Jurkat, Clone E6-1 (cell line): ENCODE measurements around the gene KDM4C.

Source experiments
- DNase-seq: peaks from one replicate; pipeline ENCODE4 v3.0.0-alpha.2; 2011; ENCODE audit warnings: low read depth, low spot score
- H3K4me3 ChIP-seq: 2 replicates; pipeline ENCODE4 v1.5.1; 2011; ENCODE audit warnings: mild to moderate bottlenecking, low read length, control low read depth, moderate library complexity

Gene KDM4C

DNA sequence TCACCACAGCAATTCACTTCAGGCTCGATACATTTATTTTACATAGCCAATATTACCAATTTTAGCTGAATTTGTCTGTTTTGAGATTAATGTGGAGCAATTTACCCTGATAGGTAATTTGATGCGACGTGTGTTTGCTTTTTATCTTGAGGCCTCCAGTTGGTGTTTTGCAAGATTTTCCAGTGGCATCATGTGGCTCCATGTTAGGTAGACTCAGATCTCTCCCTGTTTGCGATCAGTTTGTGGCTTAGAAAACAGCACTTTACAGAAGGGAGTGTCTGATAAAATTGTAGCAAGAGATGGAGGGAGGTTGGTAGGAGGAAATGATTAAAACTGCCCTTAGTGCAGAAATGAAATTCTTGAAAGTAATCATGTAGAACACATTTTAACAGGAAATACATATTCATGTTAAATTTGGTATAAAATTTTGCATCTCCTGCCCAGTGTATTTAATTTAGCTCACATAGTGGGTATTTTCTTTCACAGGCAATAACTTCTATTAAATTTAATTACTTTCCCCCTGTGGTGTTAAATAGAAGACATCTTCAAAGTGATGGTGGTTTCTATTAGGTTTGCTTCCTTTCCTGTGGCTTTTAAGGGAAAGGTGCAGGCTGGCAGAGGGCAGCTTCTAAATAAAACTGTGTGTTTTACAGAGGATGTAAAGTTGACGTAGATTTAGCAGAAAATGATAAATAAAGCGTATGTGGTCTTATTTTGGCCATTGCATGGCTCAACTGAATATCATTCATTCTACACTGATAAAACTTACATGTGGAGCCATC, 135.8 kb downstream of the KDM4C start:
- no peak for DNase-seq
- no peak overlapping the region for H3K4me3 ChIP-seq

DNA sequence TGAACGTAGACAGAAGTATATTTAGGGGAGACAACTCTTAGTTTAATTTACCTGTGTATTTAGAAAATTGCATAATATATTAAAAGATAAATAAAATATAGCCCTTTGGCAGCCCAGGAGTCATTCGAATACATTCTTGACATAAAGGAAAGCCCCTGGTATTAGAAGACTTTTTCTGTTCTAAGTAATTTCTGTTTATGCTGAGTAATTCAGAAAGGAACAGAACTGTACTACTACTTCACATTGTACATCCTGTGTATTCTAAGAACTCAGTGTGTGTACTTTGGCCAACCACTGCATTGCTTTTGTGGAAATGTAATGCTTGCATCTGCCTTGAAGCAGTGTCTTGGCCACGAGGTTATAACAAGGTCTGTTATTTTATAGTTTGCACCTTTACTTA, 136.4 kb downstream of the KDM4C start:
- DNase-seq = no peak
- no peak overlapping the region for H3K4me3 ChIP-seq

DNA sequence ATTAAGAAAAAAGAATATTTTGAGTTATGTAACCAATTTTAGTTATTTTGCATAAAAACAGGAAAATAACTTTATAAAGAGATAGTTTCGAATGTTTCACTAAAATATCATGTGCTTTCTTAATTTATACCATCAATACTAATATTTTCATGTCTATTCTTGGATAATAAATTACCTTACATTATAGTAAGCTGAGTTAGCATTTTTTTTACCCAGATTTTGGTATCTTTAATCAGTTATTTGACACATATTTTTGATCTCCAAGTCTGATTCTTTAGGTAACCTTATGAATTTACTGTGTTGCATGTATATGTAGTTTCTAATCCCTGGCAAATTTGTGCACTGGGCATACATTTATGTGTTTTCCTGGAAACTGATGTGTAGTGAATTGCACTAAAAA, 138.0 kb downstream of the KDM4C start:
- no peak overlapping the region for H3K4me3 ChIP-seq
- no peak for DNase-seq

DNA sequence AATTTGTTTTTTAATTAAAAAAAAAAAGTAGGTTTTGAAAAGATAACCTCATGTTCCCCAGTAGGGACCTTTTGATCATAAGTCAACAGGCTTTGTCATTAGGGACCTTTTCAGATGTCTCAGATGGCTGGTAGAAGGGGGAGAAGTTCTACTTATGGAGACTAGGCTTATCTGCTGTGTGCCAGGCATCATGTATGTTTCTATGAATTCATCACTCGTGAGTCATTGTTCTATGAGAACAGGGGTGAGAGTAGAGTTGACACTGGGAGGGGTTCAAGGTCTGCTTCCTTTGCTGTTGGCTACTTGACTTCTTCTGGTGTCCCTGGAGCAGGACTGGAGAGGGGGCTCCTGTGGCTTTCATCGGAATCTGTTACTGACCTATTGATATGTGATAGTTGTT, 138.8 kb downstream of the KDM4C start:
- no peak for DNase-seq

DNA sequence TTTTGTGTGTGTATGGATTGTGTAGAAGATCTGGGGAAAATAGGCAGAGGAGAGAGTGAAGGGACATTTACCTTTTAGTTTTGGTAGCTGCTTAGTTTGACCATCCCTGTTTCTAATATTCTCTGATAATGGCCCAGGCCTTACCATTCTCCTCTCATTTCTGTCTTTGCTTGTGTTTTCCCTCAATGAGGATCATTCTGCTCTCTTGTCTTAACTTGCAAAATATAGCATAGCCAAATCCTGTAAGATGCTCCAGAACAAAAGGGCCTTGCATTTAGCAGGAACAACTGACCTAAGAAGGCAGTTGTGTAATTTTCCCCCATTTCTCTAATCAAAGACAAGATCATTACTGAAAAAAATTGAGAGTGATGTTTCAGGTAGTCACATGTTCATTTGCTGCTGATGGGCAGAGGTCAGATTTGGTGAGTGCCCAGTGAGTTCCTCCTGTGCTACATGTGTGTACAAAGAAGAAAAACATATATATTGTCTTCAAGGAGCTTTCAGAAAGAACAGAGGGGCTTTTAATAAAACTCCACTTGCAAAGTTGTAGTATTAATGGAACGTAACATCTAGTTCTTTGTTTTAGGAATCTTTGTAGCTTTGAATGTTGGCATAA, 139.5 kb downstream of the KDM4C start:
- H3K4me3 ChIP-seq = no peak overlapping the region
- DNase-seq = no peak

More for the DNA sequence above, 138.8 kb downstream of the KDM4C start:
- H3K4me3 ChIP-seq = no peak overlapping the region

DNA sequence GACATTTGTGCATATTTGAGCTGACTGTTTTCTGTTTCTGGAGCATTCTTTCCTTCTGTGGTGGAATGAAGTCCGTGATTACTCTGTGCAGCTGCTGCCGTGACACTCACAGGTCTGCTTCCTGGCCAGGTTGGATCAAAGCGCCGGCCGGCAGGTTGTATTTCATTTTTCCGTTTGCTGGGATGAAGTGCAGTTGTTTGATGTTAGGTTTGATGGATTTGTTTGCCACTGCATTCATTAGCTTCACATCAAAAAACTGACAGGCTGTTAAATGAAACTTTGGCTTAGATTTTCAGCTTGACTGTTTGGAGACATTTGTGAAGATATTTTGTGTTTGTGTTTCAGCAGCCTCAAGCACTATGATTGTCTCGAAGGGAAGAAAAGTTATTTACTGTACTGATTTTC, 140.1 kb downstream of the KDM4C start:
- DNase-seq = no peak

DNA sequence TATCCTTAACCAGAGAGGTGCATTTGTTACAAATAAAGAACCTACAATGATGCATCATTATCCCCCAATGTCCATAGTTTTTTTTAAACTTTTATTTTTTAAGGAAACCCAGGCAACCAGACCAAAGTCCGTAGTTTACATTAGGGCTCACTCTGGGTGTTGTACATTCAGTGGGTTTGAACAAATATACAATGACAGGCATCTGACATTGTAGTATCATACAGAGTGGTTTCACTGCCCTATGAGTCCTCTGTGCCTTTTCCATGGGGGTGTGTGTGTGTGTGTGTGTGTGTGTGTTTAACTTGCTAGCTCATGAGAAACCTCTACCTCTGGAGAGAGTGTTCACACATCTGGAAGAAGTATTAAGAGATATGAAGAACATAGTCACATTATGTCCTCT, 141.5 kb downstream of the KDM4C start:
- H3K4me3 ChIP-seq = no peak overlapping the region
- DNase-seq = no peak

More for the DNA sequence above, 140.1 kb downstream of the KDM4C start:
- H3K4me3 ChIP-seq = no peak overlapping the region

DNA sequence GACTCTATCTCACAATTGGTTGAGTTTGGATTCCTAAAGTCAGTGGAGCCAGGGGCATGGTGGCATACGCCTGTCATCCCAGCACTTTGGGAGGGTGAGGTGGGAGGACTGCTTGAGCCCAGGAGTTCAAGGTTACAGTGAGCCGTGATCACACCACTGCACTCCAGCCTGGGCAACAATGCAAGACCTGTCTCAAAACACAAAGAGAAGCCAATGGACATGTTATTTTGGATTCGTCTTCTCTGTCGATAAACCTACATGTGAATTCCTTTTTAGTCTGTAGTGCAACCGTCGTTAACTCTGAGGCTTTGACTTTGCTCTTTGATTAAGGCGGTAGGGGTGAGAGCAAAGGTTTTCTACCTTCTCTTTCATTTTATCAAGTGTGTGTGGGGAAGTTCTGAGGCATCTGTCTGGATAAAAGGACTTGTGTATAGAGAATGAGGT, 142.7 kb downstream of the KDM4C start:
- no peak overlapping the region for H3K4me3 ChIP-seq
- no peak for DNase-seq

DNA sequence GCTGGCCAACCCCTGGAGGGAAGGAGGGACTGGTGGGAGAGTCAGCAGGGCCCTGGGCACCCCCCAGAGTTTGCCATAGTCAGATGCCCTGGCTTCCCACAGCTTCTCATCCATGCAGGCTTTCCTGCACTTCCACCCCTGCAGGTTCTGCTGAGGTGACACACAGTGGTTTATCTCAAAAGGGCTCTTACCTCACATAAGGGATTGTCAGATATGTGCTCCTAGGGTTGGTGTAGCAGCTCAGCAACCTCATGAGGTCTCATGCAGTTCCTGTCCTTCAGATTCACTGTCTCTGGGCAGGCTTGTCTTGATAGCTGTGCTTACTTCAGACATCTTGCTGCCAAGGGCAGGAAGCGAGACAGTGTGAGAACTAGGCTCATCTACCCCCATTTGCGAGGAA, 143.4 kb downstream of the KDM4C start:
- no peak for DNase-seq

DNA sequence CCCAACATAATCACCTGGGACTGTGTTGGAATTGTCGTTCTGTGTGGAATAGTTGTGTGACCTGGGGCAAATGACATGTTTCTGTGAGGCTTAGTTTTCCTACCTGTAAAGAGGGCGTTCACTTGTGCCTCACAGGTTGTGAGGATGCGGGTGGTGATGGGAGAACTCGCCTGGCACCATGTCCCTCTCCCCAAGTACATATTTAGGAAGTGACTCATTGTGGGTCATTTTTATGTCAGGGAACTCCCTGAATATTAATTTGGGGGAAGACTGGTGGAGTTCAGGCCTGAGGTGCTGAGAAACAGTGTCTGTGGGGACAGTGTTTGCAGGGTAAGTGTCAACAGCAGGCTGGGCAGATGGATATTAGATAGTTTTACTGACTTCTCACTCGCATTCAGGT, 144.7 kb downstream of the KDM4C start:
- H3K4me3 ChIP-seq = no peak overlapping the region
- DNase-seq = no peak

More for the DNA sequence above, 143.4 kb downstream of the KDM4C start:
- no peak overlapping the region for H3K4me3 ChIP-seq

DNA sequence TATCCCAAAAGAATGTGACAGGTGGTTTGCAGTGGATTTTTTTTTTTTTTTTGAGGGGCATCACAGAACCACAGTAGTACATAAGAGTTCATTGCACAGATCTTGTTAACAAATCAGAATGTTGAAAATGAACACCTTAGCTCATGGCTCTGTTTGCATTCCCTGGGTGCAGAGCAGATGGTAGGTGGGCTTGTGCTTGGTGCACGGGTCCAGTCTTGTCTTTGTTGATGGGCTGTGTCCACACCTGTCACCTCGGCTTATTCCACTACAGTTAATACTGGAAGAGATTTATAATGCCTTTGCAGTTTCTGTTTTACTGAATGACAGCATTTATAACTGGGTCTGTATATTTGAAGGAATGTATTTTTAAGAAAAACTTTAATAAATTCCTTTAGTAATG, 146.6 kb downstream of the KDM4C start:
- DNase-seq = no peak
- H3K4me3 ChIP-seq = no peak overlapping the region

DNA sequence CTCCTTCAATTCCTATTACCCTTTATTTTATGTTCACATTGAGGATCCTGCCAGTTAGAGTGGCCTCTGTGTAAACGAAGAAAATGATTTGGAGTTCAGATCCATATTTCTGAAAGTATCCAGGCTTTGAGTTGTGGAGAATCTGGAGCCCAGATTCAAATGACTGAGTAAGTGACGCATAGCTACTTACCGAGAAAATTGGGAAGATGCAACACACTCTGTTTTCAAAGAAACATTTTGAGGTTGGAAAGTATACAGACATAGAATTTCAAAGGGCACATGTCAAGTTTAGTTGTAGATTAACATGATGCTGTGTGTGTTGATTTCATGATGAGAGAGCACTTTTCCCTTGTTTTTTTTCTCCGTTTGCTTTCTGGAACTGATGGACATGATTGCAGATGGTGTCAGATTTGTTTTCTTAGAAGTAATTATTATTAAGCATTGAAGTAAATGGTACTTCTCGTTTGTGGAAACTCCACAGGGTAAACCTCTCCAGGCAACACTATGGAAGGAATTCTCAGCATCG, 148.1 kb downstream of the KDM4C start:
- H3K4me3 ChIP-seq = no peak overlapping the region
- no peak for DNase-seq

DNA sequence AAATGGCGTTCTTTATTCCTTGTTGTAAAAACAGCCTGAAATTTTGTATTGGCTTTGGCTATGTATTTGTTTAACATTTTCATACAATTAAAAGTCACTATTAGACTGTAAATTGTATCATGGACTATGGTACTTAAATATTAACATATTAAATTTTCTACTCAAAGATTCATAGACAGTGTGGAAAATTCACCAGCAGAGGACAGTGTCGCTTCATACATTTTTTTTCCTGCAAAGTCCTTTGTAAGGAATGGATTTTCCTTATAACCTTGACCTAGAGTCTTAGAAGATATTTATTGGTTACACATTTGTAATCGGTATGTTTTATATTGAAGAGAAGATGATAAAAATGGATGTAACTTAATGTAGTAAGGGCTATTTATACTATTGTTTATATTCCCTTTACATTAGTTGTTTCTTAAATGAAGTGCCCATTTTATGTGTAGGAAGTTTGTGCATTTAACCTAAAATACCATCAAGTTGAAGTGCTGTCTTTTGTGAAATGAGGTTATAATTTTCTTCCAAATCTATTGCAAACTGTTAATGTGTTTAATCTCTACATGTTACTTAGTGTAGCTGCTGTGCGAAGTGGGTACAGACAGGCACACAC, 150.1 kb downstream of the KDM4C start:
- H3K4me3 ChIP-seq = no peak overlapping the region
- DNase-seq = no peak

DNA sequence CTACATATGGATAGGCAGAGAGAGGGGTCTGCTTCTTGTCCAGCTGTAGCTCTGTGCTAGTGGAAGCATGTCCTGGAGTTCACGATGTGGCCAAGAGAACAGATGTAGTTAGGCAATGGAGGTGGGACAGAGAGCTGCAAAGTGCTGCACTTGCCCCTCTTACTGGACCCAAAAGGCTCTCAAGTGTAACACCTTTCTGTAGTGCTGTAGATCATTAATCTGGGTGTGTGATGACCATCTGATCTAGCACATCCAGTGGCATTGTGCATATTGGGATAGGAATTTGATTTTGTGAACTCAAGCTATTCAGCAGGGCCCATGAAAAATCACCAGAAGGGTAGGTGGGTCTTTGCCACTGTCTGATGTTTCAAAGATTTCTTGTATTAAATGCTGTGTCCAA, 151.4 kb downstream of the KDM4C start:
- DNase-seq = no peak

DNA sequence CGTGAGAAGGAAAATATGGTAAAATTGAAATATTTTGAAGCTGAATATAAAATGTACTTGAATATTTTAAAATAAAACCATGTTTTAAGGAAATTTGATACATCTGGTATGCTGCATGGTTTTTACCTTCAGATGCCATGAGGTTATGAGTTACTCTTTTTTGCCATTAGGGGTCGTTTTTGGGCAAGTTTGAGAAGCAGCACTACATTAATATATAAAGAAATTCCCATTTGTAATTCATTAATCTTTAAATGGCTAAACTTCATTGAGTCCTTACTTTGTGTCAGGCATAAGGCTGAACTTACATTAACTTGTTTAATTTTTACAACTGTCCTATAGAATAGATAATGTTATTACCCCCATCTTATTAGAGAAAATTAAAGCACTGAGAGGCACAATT, 152.3 kb downstream of the KDM4C start:
- no peak for DNase-seq
- no peak overlapping the region for H3K4me3 ChIP-seq

More for the DNA sequence above, 151.4 kb downstream of the KDM4C start:
- H3K4me3 ChIP-seq = no peak overlapping the region

DNA sequence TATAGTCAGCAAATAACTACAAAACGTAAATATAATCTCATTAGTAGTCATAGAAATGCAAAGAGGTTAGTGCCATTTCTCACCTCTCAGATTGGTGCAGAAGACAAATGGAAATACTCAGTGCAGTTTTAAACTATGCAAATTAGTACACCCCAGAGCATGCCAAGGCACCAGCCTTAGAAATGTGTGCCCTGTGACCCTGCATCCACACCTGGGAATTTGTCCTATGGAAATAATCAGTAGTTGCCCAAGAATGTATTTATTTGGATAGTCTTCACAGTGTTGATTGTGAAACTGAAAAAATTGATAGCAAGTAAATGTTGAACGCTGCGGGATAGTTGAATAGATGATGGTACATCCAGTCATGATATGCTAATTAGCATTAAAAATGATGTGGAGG, 152.7 kb downstream of the KDM4C start:
- H3K4me3 ChIP-seq = no peak overlapping the region
- DNase-seq = no peak

DNA sequence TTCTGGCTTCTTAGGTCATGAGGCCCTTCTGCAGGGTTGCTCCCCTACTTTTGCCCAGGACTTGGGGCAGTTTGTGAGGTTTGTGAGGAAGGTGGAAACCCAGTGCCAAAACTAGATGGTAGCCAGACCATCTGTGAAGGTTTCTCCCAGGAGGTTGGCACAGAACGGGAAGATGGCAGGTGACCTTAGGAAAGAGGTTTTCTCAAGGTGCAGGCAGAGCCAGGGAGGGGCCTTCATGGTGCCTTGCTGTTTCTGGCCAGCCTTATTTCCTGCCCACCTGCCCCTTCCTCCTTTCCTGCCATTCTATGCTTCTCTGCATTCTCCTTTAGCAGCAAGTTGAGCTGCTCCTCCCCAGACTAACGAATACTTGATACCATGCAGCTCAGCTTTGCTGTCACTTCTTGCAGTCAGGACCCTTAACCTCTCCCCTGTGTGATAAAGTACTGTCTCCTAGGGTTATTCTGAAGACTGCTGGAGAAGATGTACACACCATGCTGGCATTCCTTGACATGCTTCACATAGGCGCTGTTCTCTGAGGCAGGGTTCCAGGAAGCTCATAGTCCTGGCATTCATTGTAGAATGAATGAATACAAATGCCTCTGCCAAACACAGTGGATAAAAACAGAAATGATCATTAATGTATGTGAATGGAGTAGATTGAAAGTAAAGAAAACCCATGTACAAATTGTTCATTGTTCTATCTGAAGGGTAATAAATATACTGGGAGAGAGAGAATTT, 154.3 kb downstream of the KDM4C start:
- no peak overlapping the region for H3K4me3 ChIP-seq
- no peak for DNase-seq

DNA sequence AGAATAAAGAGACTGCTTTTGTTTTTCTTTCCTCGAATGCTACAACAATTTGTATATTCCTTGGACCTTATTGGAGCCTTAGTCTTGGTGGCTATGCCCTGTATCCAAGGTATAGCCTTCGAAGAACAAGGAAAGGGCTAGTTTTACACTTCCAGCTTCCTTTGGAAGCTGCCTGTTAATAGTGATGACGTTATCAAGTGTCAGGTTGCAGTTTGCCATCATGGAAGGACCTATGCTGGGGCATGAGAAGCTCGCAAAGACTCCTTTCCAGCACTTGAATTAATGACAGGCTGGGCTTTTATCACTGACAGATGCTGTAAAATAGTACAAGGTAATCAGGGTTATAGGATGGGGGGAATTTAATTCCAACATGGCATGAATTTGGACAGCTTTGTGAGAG, 157.9 kb downstream of the KDM4C start:
- no peak for DNase-seq
- H3K4me3 ChIP-seq = no peak overlapping the region

DNA sequence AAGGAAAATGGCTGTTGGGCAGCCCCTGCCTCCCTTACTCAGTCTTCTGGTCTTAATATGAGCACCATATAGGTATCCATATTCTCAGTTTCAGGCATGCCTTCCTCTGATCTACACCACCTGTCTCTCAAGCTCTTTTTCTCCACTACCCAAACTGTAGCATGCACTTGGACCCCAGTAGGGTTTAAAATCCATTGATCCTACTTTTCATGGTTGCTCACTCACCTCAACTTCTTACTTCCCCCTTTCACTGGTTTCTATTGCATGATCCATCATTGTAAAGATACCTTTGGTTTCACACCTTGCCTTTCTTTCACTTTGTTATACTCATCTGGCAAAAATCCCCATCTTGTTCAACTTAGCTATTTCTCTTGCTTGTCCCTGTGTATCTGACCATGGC, 159.4 kb downstream of the KDM4C start:
- no peak overlapping the region for H3K4me3 ChIP-seq
- DNase-seq = no peak

DNA sequence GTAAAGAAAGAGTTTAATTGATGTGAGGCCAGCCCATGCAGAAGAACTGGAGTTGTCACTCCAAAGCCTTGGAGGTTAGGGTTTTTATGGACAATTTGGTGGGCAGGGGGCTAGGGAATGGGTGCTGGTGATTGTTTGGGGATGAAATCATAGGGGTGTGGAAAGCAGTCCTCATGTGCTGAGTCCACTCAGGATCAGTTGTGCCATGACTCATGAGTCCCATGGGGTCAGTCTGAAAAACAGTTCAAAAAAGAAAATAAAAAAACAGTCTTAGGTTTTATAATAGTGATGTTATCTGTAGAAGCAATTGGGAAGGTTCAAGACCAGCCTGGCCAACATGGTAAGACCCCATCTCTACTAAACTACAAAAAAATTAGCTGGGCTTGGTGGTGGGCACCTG, 162.3 kb downstream of the KDM4C start:
- no peak overlapping the region for H3K4me3 ChIP-seq
- DNase-seq = no peak
